GM18498 (cell line): ENCODE results near the gene CAPRIN2.

ENCODE experiments used
- ATAC-seq: cut with Tn5 transposase; IDR thresholded peaks from one replicate; pipeline ENCODE4 v1.9.1; 2021; ENCODE audit warnings: mild to moderate bottlenecking, moderate library complexity; ENCODE audit not compliant: unreplicated experiment

CAPRIN2 gene, protein sequence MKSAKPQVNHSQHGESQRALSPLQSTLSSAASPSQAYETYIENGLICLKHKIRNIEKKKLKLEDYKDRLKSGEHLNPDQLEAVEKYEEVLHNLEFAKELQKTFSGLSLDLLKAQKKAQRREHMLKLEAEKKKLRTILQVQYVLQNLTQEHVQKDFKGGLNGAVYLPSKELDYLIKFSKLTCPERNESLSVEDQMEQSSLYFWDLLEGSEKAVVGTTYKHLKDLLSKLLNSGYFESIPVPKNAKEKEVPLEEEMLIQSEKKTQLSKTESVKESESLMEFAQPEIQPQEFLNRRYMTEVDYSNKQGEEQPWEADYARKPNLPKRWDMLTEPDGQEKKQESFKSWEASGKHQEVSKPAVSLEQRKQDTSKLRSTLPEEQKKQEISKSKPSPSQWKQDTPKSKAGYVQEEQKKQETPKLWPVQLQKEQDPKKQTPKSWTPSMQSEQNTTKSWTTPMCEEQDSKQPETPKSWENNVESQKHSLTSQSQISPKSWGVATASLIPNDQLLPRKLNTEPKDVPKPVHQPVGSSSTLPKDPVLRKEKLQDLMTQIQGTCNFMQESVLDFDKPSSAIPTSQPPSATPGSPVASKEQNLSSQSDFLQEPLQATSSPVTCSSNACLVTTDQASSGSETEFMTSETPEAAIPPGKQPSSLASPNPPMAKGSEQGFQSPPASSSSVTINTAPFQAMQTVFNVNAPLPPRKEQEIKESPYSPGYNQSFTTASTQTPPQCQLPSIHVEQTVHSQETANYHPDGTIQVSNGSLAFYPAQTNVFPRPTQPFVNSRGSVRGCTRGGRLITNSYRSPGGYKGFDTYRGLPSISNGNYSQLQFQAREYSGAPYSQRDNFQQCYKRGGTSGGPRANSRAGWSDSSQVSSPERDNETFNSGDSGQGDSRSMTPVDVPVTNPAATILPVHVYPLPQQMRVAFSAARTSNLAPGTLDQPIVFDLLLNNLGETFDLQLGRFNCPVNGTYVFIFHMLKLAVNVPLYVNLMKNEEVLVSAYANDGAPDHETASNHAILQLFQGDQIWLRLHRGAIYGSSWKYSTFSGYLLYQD

DNA sequence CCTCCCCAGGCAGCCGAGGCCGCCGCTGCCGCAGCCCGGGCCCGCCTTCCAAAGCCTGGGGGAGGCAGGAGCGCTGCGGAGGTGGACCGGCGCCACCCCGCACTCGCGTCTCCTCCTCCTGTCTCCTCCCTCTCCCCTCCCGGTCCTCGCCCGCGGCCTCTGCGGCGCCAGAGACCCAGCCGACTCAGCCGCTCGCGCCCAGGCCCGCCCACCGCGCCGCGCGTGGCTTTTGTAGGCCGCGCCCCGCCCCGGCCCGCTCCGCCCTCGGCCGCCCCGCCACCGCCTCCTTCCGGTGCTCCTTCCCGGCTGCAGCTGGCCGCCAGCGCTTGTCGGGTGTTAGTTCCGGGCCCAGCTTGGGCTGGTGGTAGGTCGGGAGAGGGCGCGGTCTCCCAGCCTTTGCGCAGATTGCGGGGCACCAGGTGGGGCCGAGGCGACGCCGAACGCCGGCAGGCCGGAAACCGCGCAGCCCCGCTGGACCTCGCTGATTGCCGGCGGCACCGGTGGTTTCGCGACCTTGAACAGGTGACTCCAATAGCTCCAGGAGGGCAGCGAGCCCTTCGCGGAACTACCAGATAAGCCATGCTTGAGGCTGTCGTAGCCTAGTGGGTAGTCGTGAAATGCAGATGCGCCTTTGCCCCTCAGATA is at the start of gene CAPRIN2:
Gene CAPRIN2 (minus strand): TSS at position 202 of the 645 bp plus-strand sequence. CDS start 1,431 bp downstream, outside the sequence.
- ATAC-seq = peak; percentile 96

DNA sequence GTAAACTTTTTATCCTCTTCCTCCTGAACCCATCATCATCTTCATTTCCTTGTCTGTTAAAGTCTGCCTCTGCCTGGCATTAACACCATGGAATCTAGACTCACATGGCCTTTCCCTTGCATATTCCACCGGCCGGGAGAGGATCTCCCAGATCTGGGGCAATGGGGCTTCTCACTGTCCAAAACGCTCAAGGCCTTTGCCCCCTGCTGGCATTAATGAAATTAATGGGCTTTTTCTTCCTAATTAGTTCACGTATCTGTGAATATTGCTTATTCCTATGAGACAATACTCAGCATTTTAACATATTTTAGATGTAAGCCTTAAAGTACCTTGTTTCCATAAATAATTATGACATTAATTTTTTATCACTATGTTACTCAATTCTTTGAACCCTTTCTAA is 42.9 kb upstream of the CAPRIN2 start:
- no peak for ATAC-seq

DNA sequence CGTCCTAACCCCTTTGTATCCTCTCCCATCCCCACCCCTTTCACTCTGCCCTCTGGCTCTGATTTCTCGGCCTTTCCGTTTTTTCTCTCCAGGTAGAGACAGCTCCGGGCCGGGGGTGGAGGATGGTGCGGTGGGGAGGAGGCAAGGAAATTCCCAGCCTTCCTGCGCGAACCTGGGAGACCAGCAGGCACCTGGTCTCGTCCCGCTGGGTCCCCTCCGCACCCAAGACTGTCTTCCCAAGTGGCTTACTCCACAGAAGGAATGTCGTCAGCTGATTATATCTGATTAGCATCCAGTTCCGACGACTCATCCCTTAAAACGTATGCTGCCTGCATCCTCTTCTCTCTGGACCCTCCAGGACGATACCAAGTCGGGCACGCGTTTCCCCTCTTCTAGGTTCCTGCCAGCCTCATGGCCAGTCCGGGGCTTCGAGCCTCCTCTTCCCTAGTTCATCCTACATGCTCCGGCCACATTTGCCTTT is 42.2 kb upstream of the CAPRIN2 start:
- no peak for ATAC-seq

DNA sequence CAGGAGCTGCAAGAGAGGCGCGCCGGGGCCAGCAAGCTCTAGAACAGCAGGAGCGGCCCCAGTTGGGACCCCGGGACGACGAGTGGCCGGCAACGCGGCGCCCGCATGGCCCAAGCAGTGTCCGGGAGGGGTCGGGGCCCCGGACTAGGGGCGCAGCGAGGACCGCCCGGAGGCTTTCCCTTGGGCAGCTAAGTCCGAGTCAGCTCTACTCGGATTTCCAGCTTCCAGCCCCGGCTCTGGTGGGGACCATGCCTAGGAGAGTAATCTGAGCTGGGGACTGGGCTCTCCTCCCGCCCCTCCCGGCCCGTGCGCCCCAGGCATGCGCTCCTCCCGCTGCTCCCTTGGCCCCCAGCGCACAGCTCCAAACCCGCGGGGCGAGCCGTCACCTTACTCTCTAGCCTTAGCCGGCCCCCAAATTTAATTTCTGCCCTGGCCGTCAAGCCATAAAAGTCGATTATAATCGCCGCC is 41.6 kb upstream of the CAPRIN2 start:
- ATAC-seq = peak; percentile 26

DNA sequence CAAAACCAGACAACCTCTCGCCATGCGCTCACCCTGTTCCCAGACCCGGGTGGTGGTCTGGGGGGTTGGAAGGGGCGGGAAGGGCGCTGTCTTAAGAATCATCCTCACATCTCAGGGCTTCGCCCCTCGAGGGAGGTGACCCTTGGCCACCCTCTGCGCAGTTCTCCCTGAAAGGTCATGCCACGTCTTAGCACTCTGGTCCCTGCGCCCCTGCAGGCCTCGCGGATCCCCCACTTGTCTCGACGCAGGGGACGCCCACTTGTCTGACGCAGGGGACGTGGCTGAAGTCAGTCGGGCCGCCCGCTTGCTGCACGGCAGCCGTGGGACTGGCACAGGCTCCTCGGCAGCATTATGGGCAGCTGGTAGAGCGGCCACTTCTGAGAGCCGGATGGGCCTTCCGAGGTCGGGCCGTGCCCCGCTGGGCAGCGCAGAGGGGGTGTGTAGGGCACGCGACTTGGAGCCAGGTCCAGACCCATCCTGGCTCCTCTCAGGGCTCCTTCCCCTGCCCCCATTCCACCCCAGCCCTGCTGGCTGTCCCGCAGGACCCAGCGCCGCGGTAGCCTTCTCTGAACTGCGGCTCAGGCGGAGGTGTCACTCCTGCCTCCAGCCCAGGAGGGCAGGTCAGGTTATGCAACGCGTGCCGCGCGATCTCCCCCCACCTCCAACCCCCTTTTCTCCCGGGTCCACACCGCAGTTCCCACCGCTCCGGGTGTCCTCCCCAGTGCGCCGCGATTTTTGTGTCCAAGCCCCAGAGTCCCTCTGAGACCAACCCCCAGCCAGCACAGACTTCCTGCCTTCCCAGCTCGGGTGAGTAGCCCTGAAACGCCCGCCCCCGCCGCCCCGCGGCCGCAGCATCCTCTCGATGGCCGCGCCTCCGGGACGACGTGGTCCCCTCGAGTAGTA is 40.9 kb upstream of the CAPRIN2 start:
- ATAC-seq = peak; percentile 89

- ATAC-seq = peak; percentile 11
Measured at GRCh38 chr12:30794591-30795409, 40.0 kb upstream of the CAPRIN2 start.

- no peak for ATAC-seq
Measured at GRCh38 chr12:30794020-30794419, 39.3 kb upstream of the CAPRIN2 start.

- no peak for ATAC-seq
Measured at GRCh38 chr12:30792648-30793499, 38.1 kb upstream of the CAPRIN2 start.

DNA sequence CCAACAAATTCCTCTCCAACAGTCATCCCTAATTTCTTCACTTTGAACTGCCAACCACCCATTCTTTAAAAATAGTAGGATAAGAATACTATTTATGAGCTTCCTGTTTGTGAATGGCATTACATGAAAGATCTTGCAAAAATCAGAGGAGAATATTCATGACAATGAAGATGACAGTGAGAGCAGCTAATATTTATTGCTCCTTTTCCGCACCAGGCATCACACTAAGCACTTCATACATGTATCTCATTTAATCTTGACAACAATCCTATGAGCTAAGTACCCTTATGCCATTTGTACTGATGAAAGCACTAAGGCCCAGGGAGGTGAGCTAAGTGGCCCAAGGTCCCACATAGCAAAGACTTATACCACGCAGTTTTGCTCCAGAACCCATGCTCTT is 37.3 kb upstream of the CAPRIN2 start:
- no peak for ATAC-seq

DNA sequence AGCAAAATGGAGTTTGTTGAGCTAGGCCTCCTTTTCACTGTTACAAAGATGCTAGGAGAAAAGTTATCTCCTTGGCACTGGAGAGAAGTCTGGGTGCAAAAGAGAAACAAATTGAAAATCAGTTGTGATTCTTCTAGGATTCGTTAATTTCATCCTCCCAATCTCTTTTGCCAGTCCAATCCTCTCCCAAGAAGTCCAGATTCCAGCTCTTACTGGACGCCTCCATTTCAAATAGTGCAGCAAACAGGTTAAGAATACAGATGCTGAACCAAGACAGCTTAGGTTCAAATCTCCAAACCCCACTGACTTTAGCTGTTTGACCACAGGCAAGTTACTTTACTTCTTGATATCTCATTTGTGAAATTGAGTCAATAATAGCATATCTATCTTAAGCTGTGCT is 34.0 kb upstream of the CAPRIN2 start:
- no peak for ATAC-seq

- ATAC-seq = no peak
Measured at GRCh38 chr12:30785630-30786029, 30.9 kb upstream of the CAPRIN2 start.

DNA sequence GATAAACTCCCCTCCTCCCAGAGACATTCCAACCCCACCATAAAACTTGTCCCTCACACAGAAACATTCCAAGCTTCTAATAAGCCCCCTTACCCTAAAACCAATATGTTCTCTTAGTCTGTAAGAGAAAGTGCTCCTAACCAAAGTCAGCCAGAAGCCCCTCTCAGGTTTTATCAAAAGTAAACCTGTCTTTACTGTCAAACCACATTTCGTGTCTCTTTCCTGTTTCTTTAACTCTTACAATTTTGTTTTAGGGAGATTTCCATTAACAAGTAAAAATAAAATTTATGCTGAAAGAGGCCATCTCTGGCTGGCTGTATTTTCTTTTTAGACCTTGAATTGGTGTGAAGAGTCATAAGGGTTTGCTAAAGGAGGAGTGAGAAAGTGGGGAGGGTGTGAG is 29.8 kb upstream of the CAPRIN2 start:
- ATAC-seq = no peak

GRCh38 chr12:30783946-30784345 is 29.2 kb upstream of the CAPRIN2 start:
- no peak for ATAC-seq

GRCh38 chr12:30782316-30783173 is 27.8 kb upstream of the CAPRIN2 start:
- ATAC-seq = no peak

DNA sequence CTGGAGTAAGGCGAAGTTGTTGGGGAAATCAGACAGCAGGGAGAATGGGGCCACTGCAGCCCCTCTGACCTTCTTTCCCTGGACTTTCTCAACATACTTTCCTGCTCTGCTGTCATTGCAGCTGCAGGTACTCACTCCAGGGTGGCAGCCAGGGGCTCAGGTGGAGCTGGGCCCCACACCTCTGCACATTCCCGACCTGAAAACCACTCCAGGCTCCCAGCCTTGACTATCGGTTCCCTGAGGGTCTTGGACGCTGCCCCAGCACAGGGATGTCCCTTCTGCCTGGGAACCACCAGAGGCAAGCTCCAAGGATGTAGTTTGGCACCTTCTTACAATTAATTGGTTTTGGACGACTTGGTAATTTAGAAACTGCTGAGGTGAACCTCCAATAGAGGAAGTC is 24.8 kb upstream of the CAPRIN2 start:
- no peak for ATAC-seq

- no peak for ATAC-seq
Measured at GRCh38 chr12:30779178-30779577, 24.4 kb upstream of the CAPRIN2 start.

GRCh38 chr12:30774599-30774998 is 19.8 kb upstream of the CAPRIN2 start:
- ATAC-seq = no peak
